Right lobe of liver (tissue), 4 donors: ENCODE results near the gene SPANXN4.

Experiments
- POLR2A ChIP-seq: fragments of 450-650 bp; IDR thresholded peaks from one replicate; pipeline ENCODE4 v1.6.1; 2017; ENCODE audit warnings: antibody characterized with exemption, mild to moderate bottlenecking
- TF ChIP-seq, protein P1 (sequence below), 4 donors: fragments of 200-600 bp in 3 of 4; fragments of 450-650 bp in 1 of 4; IDR thresholded peaks; one replicate each; pipeline versions ENCODE4 v1.5.1 to v1.8.0; 2016 to 2022; ENCODE audit warnings: antibody characterized with exemption in 4 of 4, mild to moderate bottlenecking in 2 of 4
- donor health status: DM: no; HTN: no; CAD: no.
- donor health status: DM: no; HTN: no; CAD: no.
- donor health status: DM: no; HTN: yes; CAD: no.

GRCh38 chrX:142994988-142995387 lies 30.7 kb upstream of the SPANXN4 start:
- TF ChIP-seq, protein P1, sequence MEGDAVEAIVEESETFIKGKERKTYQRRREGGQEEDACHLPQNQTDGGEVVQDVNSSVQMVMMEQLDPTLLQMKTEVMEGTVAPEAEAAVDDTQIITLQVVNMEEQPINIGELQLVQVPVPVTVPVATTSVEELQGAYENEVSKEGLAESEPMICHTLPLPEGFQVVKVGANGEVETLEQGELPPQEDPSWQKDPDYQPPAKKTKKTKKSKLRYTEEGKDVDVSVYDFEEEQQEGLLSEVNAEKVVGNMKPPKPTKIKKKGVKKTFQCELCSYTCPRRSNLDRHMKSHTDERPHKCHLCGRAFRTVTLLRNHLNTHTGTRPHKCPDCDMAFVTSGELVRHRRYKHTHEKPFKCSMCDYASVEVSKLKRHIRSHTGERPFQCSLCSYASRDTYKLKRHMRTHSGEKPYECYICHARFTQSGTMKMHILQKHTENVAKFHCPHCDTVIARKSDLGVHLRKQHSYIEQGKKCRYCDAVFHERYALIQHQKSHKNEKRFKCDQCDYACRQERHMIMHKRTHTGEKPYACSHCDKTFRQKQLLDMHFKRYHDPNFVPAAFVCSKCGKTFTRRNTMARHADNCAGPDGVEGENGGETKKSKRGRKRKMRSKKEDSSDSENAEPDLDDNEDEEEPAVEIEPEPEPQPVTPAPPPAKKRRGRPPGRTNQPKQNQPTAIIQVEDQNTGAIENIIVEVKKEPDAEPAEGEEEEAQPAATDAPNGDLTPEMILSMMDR (IDR thresholded peaks at IDR 0.05): no peak
- TF ChIP-seq POLR2A: no peak
